CD4-positive, alpha-beta T cell treated with Interleukin-6 for 4 hours (primary cell): ENCODE results near the gene FZD2.
"Not testable (repeated sequence)": the region's sequence is repeated elsewhere in the genome, so short reads cannot be mapped to it uniquely, and the experiment has no call there.

ENCODE experiments used
- DNase-seq: peaks from one replicate; pipeline ENCODE4 v3.0.0-alpha.2; 2020; ENCODE audit warnings: mixed read lengths

Gene FZD2

GRCh38 chr17:44584443-44584842, 27.2 kb downstream of the FZD2 start:
- no peak for DNase-seq

- no peak for DNase-seq
Measured at GRCh38 chr17:44585315-44585714, 28.0 kb downstream of the FZD2 start.

- no peak for DNase-seq
Measured at GRCh38 chr17:44587339-44587738, 30.1 kb downstream of the FZD2 start.

- DNase-seq: no peak
Measured at GRCh38 chr17:44589316-44590071, 32.2 kb downstream of the FZD2 start.

- not testable (repeated sequence) for DNase-seq
Measured at GRCh38 chr17:44590072-44590462, 32.8 kb downstream of the FZD2 start.

- DNase-seq: not testable (repeated sequence)
Measured at GRCh38 chr17:44590762-44591161, 33.5 kb downstream of the FZD2 start.

GRCh38 chr17:44591206-44591605, 33.9 kb downstream of the FZD2 start:
- no peak for DNase-seq

- no peak for DNase-seq
Measured at GRCh38 chr17:44593156-44593555, 35.9 kb downstream of the FZD2 start.

GRCh38 chr17:44595216-44595775, 38.0 kb downstream of the FZD2 start:
- DNase-seq: no peak

GRCh38 chr17:44598329-44598728, 41.0 kb downstream of the FZD2 start:
- DNase-seq: no peak

GRCh38 chr17:44598932-44599297, 41.6 kb downstream of the FZD2 start:
- DNase-seq: no peak

- DNase-seq: no peak
Measured at GRCh38 chr17:44599298-44600175, 42.3 kb downstream of the FZD2 start.

- no peak for DNase-seq
Measured at GRCh38 chr17:44601539-44601938, 44.3 kb downstream of the FZD2 start.

- DNase-seq: no peak
Measured at GRCh38 chr17:44601973-44602372, 44.7 kb downstream of the FZD2 start.

- DNase-seq: no peak
Measured at GRCh38 chr17:44602390-44602789, 45.1 kb downstream of the FZD2 start.

- no peak for DNase-seq
Measured at GRCh38 chr17:44602970-44603369, 45.7 kb downstream of the FZD2 start.

- DNase-seq: no peak
Measured at GRCh38 chr17:44604116-44604761, 47.0 kb downstream of the FZD2 start.

- DNase-seq: no peak
Measured at GRCh38 chr17:44604768-44605485, 47.6 kb downstream of the FZD2 start.

- no peak for DNase-seq
Measured at GRCh38 chr17:44606658-44607057, 49.4 kb downstream of the FZD2 start.

- no peak for DNase-seq
Measured at GRCh38 chr17:44607836-44608690, 50.8 kb downstream of the FZD2 start.

GRCh38 chr17:44608727-44609435, 51.6 kb downstream of the FZD2 start:
- no peak for DNase-seq
